GM12864 (cell line): ENCODE data around the gene AMMECR1.

ENCODE experiments used
- DNase-seq: peaks from one replicate; pipeline ENCODE4 v3.0.0-alpha.2; 2011; ENCODE audit warnings: low read depth
- H3K4me3 ChIP-seq: 2 replicates; pipeline ENCODE4 v1.5.1; 2011; ENCODE audit warnings: mild to moderate bottlenecking, low read depth, low read length, control low read depth
- TF ChIP-seq, protein P1 (sequence below): IDR thresholded peaks from 2 replicates; pipeline ENCODE4 v1.5.1; 2011; ENCODE audit warnings: low read depth, mild to moderate bottlenecking, moderate library complexity, low read length, control low read depth, inconsistent platforms; ENCODE audit errors: missing control alignments

The AMMECR1 gene

DNA sequence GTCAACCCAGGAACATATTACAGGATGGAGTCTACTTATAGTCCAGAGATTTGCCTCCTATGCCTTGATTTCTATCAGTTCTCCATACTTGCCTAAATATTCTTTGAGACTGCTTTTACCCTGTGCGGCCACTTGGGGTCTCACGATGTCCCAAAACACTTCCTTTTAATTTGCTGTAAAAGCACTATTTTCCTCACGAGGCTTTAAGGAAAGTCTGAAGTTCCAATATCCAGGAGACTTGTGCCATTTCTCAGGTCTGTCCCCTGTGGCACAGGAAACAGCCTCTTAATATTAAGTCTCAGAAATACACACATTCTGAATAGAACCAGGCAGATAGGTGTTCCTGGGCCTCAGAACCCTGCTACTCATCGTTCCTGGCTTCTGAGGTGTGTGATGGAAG is 172.0 kb downstream of the AMMECR1 start:
- DNase-seq: no peak
- TF ChIP-seq, protein P1, sequence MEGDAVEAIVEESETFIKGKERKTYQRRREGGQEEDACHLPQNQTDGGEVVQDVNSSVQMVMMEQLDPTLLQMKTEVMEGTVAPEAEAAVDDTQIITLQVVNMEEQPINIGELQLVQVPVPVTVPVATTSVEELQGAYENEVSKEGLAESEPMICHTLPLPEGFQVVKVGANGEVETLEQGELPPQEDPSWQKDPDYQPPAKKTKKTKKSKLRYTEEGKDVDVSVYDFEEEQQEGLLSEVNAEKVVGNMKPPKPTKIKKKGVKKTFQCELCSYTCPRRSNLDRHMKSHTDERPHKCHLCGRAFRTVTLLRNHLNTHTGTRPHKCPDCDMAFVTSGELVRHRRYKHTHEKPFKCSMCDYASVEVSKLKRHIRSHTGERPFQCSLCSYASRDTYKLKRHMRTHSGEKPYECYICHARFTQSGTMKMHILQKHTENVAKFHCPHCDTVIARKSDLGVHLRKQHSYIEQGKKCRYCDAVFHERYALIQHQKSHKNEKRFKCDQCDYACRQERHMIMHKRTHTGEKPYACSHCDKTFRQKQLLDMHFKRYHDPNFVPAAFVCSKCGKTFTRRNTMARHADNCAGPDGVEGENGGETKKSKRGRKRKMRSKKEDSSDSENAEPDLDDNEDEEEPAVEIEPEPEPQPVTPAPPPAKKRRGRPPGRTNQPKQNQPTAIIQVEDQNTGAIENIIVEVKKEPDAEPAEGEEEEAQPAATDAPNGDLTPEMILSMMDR: peak; percentile 52
- no peak overlapping the region for H3K4me3 ChIP-seq

DNA sequence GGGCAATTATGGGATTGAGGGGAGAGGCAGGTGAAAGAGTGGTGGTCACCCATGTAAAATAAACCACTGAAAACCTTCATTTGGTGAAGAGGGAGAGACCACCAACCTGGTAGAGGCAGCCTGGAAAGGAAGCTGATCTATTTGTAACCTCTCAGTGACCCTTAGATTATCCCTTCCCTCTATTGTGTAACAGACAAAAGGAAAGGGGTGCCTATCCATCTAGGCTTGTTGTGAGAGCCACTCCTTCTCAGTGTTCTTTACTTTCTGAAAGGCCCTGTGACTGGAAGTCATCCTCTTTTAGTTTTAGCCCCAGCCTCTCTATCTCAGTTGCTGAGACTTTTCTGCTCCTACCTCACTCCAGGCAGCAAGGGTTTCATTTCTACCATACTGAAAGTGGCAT is 172.6 kb downstream of the AMMECR1 start:
- TF ChIP-seq, protein P1: no peak
- DNase-seq: no peak
- no peak overlapping the region for H3K4me3 ChIP-seq
